ENCODE results near the gene INTS6. TPM values are rescaled to one million over a fixed set of nuclear protein-coding genes. Genes with fewer than 3 reads are reported as not detected.

The INTS6 gene
- total RNA-seq, 2 experiments from 2014 or later, result 45.6 to 58.7 TPM

DNA sequence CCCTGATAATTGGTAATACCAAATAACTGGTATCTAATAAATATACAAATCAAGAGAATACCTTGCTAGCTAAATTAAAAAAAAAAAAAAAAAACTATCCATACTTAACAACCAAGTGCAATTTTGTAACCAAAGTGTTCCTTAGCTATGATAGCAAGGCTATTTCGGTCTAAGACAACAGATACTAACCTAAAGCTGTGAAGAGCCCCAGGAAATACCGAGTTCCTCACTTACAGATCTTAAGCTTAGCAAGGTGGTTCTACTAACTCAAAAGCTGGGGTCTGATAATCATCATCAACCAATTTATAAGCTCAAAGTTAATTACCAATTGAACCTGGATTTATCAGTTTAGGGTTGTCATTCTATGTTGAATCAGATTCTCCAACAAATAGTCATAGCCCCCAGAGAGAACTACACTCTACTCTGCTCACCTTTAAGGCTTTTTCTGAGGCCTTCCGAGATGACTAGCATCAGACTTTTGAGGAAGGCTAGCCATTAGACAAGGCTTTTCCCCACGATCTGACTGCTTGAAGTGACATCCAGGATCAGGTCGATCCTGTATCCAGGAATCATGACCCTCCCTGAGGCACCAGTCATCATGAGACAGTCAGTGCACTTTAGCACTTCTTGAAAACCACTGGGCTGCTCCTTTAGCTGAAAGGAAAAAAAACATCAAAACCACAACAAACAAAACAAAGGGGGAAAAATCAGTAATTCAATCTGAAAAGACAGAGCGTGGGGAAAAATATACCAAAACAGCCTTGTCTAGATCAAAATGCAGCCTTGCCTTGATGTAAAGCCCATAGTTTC is 31.9 kb downstream of the INTS6 start:
- intact Hi-C loops (cut with micrococcal nuclease; ENCODE audit: unreplicated experiment), result no loop called here
- ChIA-PET POLR2A (interaction anchor here (0.5 to 4.1 kb wide), 35 partner anchors 8 to 736 kb away, joined by 3 to 24 read pairs (median 4); partner anchors contain the start of gene INTS6), CTCF (ENCODE audit: unreplicated experiment) (interaction anchor here (0.6 to 1.3 kb wide), 3 partner anchors 12 to 478 kb away, joined by 3 to 5 read pairs (median 4); no protein-coding TSS in a partner anchor)
- Histone ChIP-seq H3K4me2 (ENCODE audit: low read length) (peak overlapping the region; percentile 72), H4K20me1 (ENCODE audit: insufficient read depth, low read length) (no peaks in the 10 kb centered on the region; the same call in 1 of the 2 replicates), H3K4me1 (ENCODE audit: insufficient read depth, low read length, poor library complexity, severe bottlenecking) (peaks cover 66% of the 10 kb centered on the region), H3K9me3 (ENCODE audit: low read length) (peaks cover 26% of the 10 kb centered on the region), H3K36me3 (ENCODE audit: insufficient read depth, low read length) (peaks cover 55% of the 10 kb centered on the region), H3K27ac (ENCODE audit: low read depth, low read length, poor library complexity, severe bottlenecking) (peak overlapping the region; percentile 90), H3K9me2 (ENCODE audit: insufficient read depth, low read length) (no peaks in the 10 kb centered on the region), H3K4me3 (ENCODE audit: low read depth, low read length, poor library complexity, severe bottlenecking) (peak overlapping the region; percentile 47), H3K79me2 (ENCODE audit: insufficient read depth, low read depth, low read length) (peaks cover 92% of the 10 kb centered on the region), H2AFZ (ENCODE audit: low read length) (no peak overlapping the region)
- TF ChIP-seq, protein P1, sequence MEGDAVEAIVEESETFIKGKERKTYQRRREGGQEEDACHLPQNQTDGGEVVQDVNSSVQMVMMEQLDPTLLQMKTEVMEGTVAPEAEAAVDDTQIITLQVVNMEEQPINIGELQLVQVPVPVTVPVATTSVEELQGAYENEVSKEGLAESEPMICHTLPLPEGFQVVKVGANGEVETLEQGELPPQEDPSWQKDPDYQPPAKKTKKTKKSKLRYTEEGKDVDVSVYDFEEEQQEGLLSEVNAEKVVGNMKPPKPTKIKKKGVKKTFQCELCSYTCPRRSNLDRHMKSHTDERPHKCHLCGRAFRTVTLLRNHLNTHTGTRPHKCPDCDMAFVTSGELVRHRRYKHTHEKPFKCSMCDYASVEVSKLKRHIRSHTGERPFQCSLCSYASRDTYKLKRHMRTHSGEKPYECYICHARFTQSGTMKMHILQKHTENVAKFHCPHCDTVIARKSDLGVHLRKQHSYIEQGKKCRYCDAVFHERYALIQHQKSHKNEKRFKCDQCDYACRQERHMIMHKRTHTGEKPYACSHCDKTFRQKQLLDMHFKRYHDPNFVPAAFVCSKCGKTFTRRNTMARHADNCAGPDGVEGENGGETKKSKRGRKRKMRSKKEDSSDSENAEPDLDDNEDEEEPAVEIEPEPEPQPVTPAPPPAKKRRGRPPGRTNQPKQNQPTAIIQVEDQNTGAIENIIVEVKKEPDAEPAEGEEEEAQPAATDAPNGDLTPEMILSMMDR (conservative IDR thresholded peaks at IDR 0.05; ENCODE audit: low read length), result no peak
- no peak for TF ChIP-seq EZH2phosphoT487 (IDR thresholded peaks at IDR 0.05; ENCODE audit: borderline replicate concordance, low read depth, low read length)
- DNase-seq (ENCODE audit: low spot score), result peak; percentile 60
- no TSS peak for BruUV-seq (replicated peaks)

- H4K20me1 ChIP-seq (ENCODE audit: insufficient read depth, low read length), result no peaks in the 10 kb centered on the region
- H3K9me2 ChIP-seq (ENCODE audit: insufficient read depth, low read length), result no peaks in the 10 kb centered on the region
- ChIA-PET CTCF (ENCODE audit: unreplicated experiment) (no interaction called here), POLR2A (interaction anchor here (0.6 to 4.1 kb wide), 8 partner anchors 10 to 34 kb away, joined by 3 to 23 read pairs (median 3); partner anchors contain the start of gene INTS6)
- H3K9me3 ChIP-seq (ENCODE audit: low read length), result peaks cover 40% of the 10 kb centered on the region
- intact Hi-C loops (cut with micrococcal nuclease; ENCODE audit: unreplicated experiment), result loop anchor here (2.0 kb wide), 1 partner anchor 34 kb away; the partner anchor contains the start of gene INTS6
- H3K4me3 ChIP-seq (ENCODE audit: low read depth, low read length, poor library complexity, severe bottlenecking), result peak overlapping the region; percentile 59
- BruUV-seq (replicated peaks), result no TSS peak
- DNase-seq (ENCODE audit: low spot score), result peak; percentile 67
- peaks cover 84% of the 10 kb centered on the region for H3K79me2 ChIP-seq (ENCODE audit: insufficient read depth, low read depth, low read length)
- H3K4me2 ChIP-seq (ENCODE audit: low read length), result peak overlapping the region; percentile 90
- peak overlapping the region; percentile 90 for H3K27ac ChIP-seq (ENCODE audit: low read depth, low read length, poor library complexity, severe bottlenecking)
- H3K36me3 ChIP-seq (ENCODE audit: insufficient read depth, low read length), result peaks cover 63% of the 10 kb centered on the region
- peaks cover 70% of the 10 kb centered on the region for H3K4me1 ChIP-seq (ENCODE audit: insufficient read depth, low read length, poor library complexity, severe bottlenecking)
- H2AFZ ChIP-seq (ENCODE audit: low read length), result peak overlapping the region; percentile 53; the same call in 1 of the 2 replicates
- no peak for TF ChIP-seq EZH2phosphoT487 (IDR thresholded peaks at IDR 0.05; ENCODE audit: borderline replicate concordance, low read depth, low read length)
- TF ChIP-seq, protein P1 (conservative IDR thresholded peaks at IDR 0.05; ENCODE audit: low read length), result no peak
Observed at GRCh38 chr13:51419001-51419636, 33.7 kb downstream of the INTS6 start.

Data from OCI-LY7 (cell line).